HepG2 (cell line): ENCODE results near the gene CNTN5. TPM values are rescaled to one million over a fixed set of nuclear protein-coding genes. Genes with fewer than 3 reads are reported as not detected.

Experiments
- ATAC-seq: fragments of 200-7000 bp; cut with Tn5 transposase; 3 replicates; pipeline ENCODE4 v1.9.1; 2020; ENCODE audit warnings: mild to moderate bottlenecking, moderate library complexity
- BruUV-seq: library from RNA; stranded (reverse); fragments of 400-500 nt; replicated peaks from 2 replicates; lab custom pipeline; 2021; lab: Mats Ljungman, UMichigan
- CTCF ChIA-PET: fragments of 300-600 bp; formaldehyde crosslinking; extraction: SDS; loops from one replicate; lab custom pipeline; 2021; ENCODE audit warnings: low total read pairs, inconsistent platforms, low intra/inter-chr PET ratio; lab: Yijun Ruan, JAX
- POLR2A ChIA-PET: fragments of 350-600 bp; sonication (Branson Sonifier 250); formaldehyde crosslinking; loops from one replicate; lab custom pipeline; 2020; ENCODE audit warnings: antibody characterized with exemption, inconsistent platforms; lab: Yijun Ruan, JAX
- DNase-seq: peaks from one replicate; pipeline ENCODE4 v3.0.0-alpha.2; 2015; ENCODE audit warnings: low spot score
- FAIRE-seq: peaks from 3 replicates; lab custom pipeline; 2011; peaks lifted over from hg19 to GRCh38; lab: Jason Lieb, UNC
- H2AFZ ChIP-seq: one replicate; pipeline ENCODE4 v1.6.1; 2011; ENCODE audit warnings: low read length, inconsistent platforms
- H3K27ac ChIP-seq: fragments of 300-600 bp; 3 replicates; pipeline ENCODE4 v1.8.0; 2011; ENCODE audit warnings: mixed run types, mild to moderate bottlenecking, mixed read lengths, low read length, inconsistent platforms; ENCODE audit not compliant: insufficient read depth; ENCODE audit errors: extremely low read length
- H3K27me3 ChIP-seq, 2 experiments: fragments of 200-600 bp in 1 of 2; 2 replicates in 1 of 2; 3 replicates in 1 of 2; pipeline versions ENCODE4 v1.6.0 to v1.8.0; 2011; ENCODE audit warnings: low read length in 2 of 2, mild to moderate bottlenecking in 2 of 2, moderate library complexity in 2 of 2, inconsistent platforms in 1 of 2; ENCODE audit not compliant: insufficient read depth in 2 of 2, control insufficient read depth in 1 of 2
- H3K36me3 ChIP-seq, 2 experiments: fragments of 200-600 bp in 1 of 2; replicated peaks in 1 of 2; 2 replicates in 1 of 2; 3 replicates in 1 of 2; pipeline versions ENCODE4 v1.5.1 to v1.8.0; 2011; ENCODE audit warnings: low read length in 2 of 2, inconsistent platforms in 1 of 2; ENCODE audit not compliant: insufficient read depth in 2 of 2, control insufficient read depth in 1 of 2
- H3K4me1 ChIP-seq: 2 replicates; pipeline ENCODE4 v1.5.1; 2012; ENCODE audit warnings: low read length, inconsistent platforms; ENCODE audit not compliant: insufficient read depth
- H3K4me2 ChIP-seq: 2 replicates; pipeline ENCODE4 v1.6.0; 2011; ENCODE audit warnings: low read depth, low read length, inconsistent platforms
- H3K4me3 ChIP-seq, 3 experiments: fragments of 200-600 bp in 1 of 3; sonication (generic), shearing (Covaris generic) in 1 of 3; replicated peaks in 1 of 3; 2 replicates each; pipeline ENCODE4 v1.5.1; 2011 to 2016; ENCODE audit warnings: low read length in 3 of 3, inconsistent platforms in 2 of 3, low read depth in 2 of 3, mild to moderate bottlenecking in 2 of 3, control low read depth in 1 of 3, mixed read lengths in 1 of 3; ENCODE audit not compliant: insufficient read depth in 1 of 3
- H3K79me2 ChIP-seq: one replicate; pipeline ENCODE4 v1.6.1; 2011; ENCODE audit warnings: low read length, inconsistent platforms; ENCODE audit not compliant: insufficient read depth
- H3K9ac ChIP-seq: 2 replicates; pipeline ENCODE4 v1.6.0; 2011; ENCODE audit warnings: mild to moderate bottlenecking, low read depth, low read length, inconsistent platforms; ENCODE audit not compliant: insufficient read depth
- H3K9me3 ChIP-seq: 2 replicates; pipeline ENCODE4 v1.5.1; 2012; ENCODE audit warnings: mild to moderate bottlenecking, low read length
- H4K20me1 ChIP-seq: 2 replicates; pipeline ENCODE4 v1.6.0; 2011; ENCODE audit warnings: inconsistent platforms, mild to moderate bottlenecking, low read length, moderate library complexity; ENCODE audit not compliant: insufficient read depth
- AGO1 ChIP-seq: fragments of 200-400 bp; formaldehyde crosslinking; IDR thresholded peaks from 2 replicates; pipeline ENCODE4 v1.6.1; 2017; ENCODE audit warnings: mild to moderate bottlenecking, low read depth, low read length, moderate library complexity; ENCODE audit not compliant: poor library complexity, severe bottlenecking
- HHEX ChIP-seq: IDR thresholded peaks from 2 replicates; pipeline ENCODE4 v1.6.1; 2016; ENCODE audit warnings: control low read depth
- MXD4 ChIP-seq: IDR thresholded peaks from 2 replicates; pipeline ENCODE4 v1.6.1; 2016; ENCODE audit warnings: mild to moderate bottlenecking, missing biosample characterization, missing genetic modification reagents
- PCBP2 ChIP-seq: fragments of 200-400 bp; formaldehyde crosslinking; optimal IDR thresholded peaks from 2 replicates; pipeline ENCODE3; 2018; ENCODE audit warnings: low read length, low read depth; ENCODE audit not compliant: poor library complexity, severe bottlenecking
- RFX1 ChIP-seq: fragments of 450-650 bp; IDR thresholded peaks from 2 replicates; pipeline ENCODE4 v1.6.1; 2017
- SATB2 ChIP-seq: sonication (generic); formaldehyde crosslinking; IDR thresholded peaks from 2 replicates; pipeline ENCODE4 v1.5.0; 2020; ENCODE audit warnings: missing genetic modification reagents
- SCMH1 ChIP-seq: sonication (generic); formaldehyde crosslinking; IDR thresholded peaks from 2 replicates; pipeline ENCODE4 v1.9.0; 2021; ENCODE audit warnings: missing genetic modification reagents, mild to moderate bottlenecking, borderline replicate concordance
- YEATS4 ChIP-seq: sonication (generic); formaldehyde crosslinking; IDR thresholded peaks from 2 replicates; pipeline ENCODE4 v1.4.0; 2020; ENCODE audit warnings: missing genetic modification reagents, borderline replicate concordance
- ZC3H4 ChIP-seq: sonication (generic); formaldehyde crosslinking; IDR thresholded peaks from 2 replicates; pipeline ENCODE4 v1.4.0; 2020; ENCODE audit warnings: missing genetic modification reagents, borderline replicate concordance
- ZFY ChIP-seq: sonication (generic); formaldehyde crosslinking; IDR thresholded peaks from 2 replicates; pipeline ENCODE4 v1.4.0; 2020; ENCODE audit warnings: missing genetic modification reagents
- ZNF207 ChIP-seq: fragments of 450-650 bp; IDR thresholded peaks from 2 replicates; pipeline ENCODE4 v1.6.1; 2016; ENCODE audit warnings: antibody characterized with exemption, borderline replicate concordance
- ZNF24 ChIP-seq: fragments of 450-650 bp; IDR thresholded peaks from 2 replicates; pipeline ENCODE4 v1.6.1; 2017; ENCODE audit warnings: antibody characterized with exemption, mild to moderate bottlenecking
- ZNF264 ChIP-seq: sonication (generic); formaldehyde crosslinking; IDR thresholded peaks from 2 replicates; pipeline ENCODE4 v1.4.0; 2020; ENCODE audit warnings: missing genetic modification reagents
- ZNF746 ChIP-seq: sonication (generic); formaldehyde crosslinking; IDR thresholded peaks from 2 replicates; pipeline ENCODE4 v1.8.0; 2022; ENCODE audit warnings: mild to moderate bottlenecking, missing genetic modification reagents
- ZNF790 ChIP-seq: sonication (generic); formaldehyde crosslinking; IDR thresholded peaks from 2 replicates; pipeline ENCODE4 v1.8.0; 2022; ENCODE audit warnings: missing genetic modification reagents, mild to moderate bottlenecking, borderline replicate concordance
- ZNF883 ChIP-seq: sonication (generic); formaldehyde crosslinking; IDR thresholded peaks from 2 replicates; pipeline ENCODE4 v1.5.1; 2020; ENCODE audit warnings: mild to moderate bottlenecking, missing genetic modification reagents; ENCODE audit errors: not compliant biosample characterization
- WGBS: methylation state at CpG from one replicate; pipeline ENCODE4 v1.1.6; 2017; ENCODE audit warnings: low lambda C conversion rate; 5-methylcytosine and 5-hydroxymethylcytosine counted together
- in situ Hi-C: cut with HindIII; loops from 2 replicates; pipeline ENCODE4 v1.10.0; 2017; ENCODE audit warnings: low pct_unique_long_range_greater_than_20kb; ENCODE audit not compliant: extremely low pct_ligation_motif_present
- intact Hi-C: fragments of 100-400 bp; cut with micrococcal nuclease; formaldehyde crosslinking; loops from one replicate; pipeline ENCODE4 v1.10.0; 2022; ENCODE audit not compliant: unreplicated experiment
- polyA plus RNA-seq, 8 experiments: library from polyadenylated mRNA; depleted of rRNA in 3 of 8; stranded (reverse) in 7 of 8; unstranded in 1 of 8; fragments of >200 nt; fragmentation: Illumina TruSeq in 4 of 8; extraction: Trizol in 4 of 8; gene quantifications; 2 replicates each; pipeline versions ENCODE4 v1.2.1 to v1.2.3, GENCODE V29; 2011 to 2016; ENCODE audit warnings: low read depth in 4 of 8, missing spikeins in 1 of 8, mixed read lengths in 1 of 8; ENCODE audit not compliant: insufficient read depth in 1 of 8
- total RNA-seq, 5 experiments: library from RNA; depleted of rRNA; stranded (reverse); fragments of >200 nt; fragmentation: Illumina TruSeq; extraction: Trizol; gene quantifications; 2 replicates each; pipeline ENCODE4 v1.2.3, GENCODE V29; 2016; ENCODE audit warnings: low read depth in 1 of 5
- TF ChIP-seq, protein P1 (sequence below): sonication (generic); formaldehyde crosslinking; IDR thresholded peaks from 2 replicates; pipeline ENCODE4 v1.5.0; 2020; ENCODE audit warnings: mild to moderate bottlenecking, missing genetic modification reagents
- TF ChIP-seq, protein P2 (sequence below): sonication (generic); formaldehyde crosslinking; IDR thresholded peaks from 2 replicates; pipeline ENCODE4 v1.5.1; 2020; ENCODE audit warnings: missing genetic modification reagents, mild to moderate bottlenecking, borderline replicate concordance

The CNTN5 gene
- total and polyA plus RNA-seq, 2 of the 13 experiments (the other 11 are each of a cell fraction or from before 2014, with no cell fraction given), result not detected

DNA sequence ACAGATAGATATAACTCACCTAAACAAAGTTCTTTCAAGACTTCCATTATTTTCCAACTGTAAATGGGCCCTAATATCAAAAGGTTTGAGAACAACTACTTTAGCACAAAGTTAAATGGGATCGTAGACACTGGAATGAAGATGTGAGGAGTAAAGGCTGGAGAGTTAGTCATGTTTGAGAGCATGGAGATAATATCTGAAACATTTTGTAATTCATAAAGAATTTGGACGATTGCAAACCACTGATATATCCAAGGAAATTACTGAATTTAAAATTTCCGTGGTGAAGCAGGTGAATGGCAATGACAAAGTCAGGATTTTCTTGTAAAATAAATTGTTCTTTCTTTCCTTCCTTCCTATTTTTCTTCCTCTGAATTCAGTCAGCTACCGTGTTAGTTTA is 564.9 kb downstream of the CNTN5 start:
- no TSS peak for BruUV-seq
- TF ChIP-seq SCMH1 (no peak), AGO1 (no peak), ZFY (no peak), ZNF790 (CRISPR knock-in tag) (no peak), ZC3H4 (CRISPR knock-in tag) (no peak), SATB2 (CRISPR knock-in tag) (no peak), MXD4 (CRISPR knock-in tag) (no peak)
- TF ChIP-seq, all 625 proteins: peak for 0
- no peaks in the 10 kb centered on the region for H4K20me1 ChIP-seq
- no peaks in the 10 kb centered on the region for H3K9me3 ChIP-seq
- no peaks in the 10 kb centered on the region for H3K4me1 ChIP-seq
- H3K4me3 ChIP-seq, result no peak overlapping the region
- H3K27ac ChIP-seq, result no peak overlapping the region
- no peaks in the 10 kb centered on the region for H3K27me3 ChIP-seq
- no peak for DNase-seq
- WGBS, result 2% methylated on average over 4 of the region's 4 CpGs
- H3K9ac ChIP-seq, result no peak overlapping the region
- no peak overlapping the region for H2AFZ ChIP-seq
- in situ Hi-C loops (no loop called here), intact Hi-C loops (no loop called here)
- ChIA-PET POLR2A (no interaction called here), CTCF (no interaction called here)
- no peak overlapping the region for H3K4me2 ChIP-seq
- ATAC-seq, result no peak
- H3K36me3 ChIP-seq, result no peaks in the 10 kb centered on the region
- FAIRE-seq, result no peak
- no peaks in the 10 kb centered on the region for H3K79me2 ChIP-seq

DNA sequence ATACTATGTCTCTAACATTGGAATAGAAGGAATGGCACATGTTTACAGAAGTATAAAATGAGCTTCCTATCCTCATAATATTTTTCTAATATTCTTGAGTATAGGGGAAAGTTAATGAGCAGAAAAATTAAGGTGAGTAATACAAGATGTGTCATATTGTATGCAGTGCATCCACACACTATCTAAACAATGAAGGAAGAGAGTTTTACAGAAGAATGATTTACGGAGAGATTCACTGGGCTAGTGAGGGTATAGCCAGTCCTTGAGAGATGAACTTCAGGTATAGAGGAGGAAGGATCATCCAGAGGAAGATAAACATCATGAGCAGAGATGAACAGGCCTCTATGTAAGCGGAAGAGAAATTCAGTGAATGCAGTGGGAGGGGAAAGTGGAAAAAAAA is 569.0 kb downstream of the CNTN5 start:
- ATAC-seq (no peak), DNase-seq (no peak), FAIRE-seq (no peak)
- Histone ChIP-seq H3K27ac (no peak overlapping the region), H3K27me3 (no peaks in the 10 kb centered on the region), H4K20me1 (no peaks in the 10 kb centered on the region), H3K4me3 (no peak overlapping the region), H3K9ac (no peak overlapping the region), H3K4me2 (no peak overlapping the region), H3K79me2 (no peaks in the 10 kb centered on the region), H2AFZ (no peak overlapping the region), H3K36me3 (no peaks in the 10 kb centered on the region), H3K4me1 (no peaks in the 10 kb centered on the region), H3K9me3 (no peaks in the 10 kb centered on the region)
- no peak for TF ChIP-seq YEATS4 (CRISPR knock-in tag)
- no peak for TF ChIP-seq HHEX
- no peak for TF ChIP-seq PCBP2
- TF ChIP-seq ZNF24, result no peak
- no peak for TF ChIP-seq ZNF207
- TF ChIP-seq, protein P1, sequence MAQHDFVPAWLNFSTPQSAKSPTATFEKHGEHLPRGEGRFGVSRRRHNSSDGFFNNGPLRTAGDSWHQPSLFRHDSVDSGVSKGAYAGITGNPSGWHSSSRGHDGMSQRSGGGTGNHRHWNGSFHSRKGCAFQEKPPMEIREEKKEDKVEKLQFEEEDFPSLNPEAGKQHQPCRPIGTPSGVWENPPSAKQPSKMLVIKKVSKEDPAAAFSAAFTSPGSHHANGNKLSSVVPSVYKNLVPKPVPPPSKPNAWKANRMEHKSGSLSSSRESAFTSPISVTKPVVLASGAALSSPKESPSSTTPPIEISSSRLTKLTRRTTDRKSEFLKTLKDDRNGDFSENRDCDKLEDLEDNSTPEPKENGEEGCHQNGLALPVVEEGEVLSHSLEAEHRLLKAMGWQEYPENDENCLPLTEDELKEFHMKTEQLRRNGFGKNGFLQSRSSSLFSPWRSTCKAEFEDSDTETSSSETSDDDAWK, result no peak
- TF ChIP-seq ZNF883 (CRISPR knock-in tag), result no peak
- no peak for TF ChIP-seq RFX1
- TF ChIP-seq, protein P2, sequence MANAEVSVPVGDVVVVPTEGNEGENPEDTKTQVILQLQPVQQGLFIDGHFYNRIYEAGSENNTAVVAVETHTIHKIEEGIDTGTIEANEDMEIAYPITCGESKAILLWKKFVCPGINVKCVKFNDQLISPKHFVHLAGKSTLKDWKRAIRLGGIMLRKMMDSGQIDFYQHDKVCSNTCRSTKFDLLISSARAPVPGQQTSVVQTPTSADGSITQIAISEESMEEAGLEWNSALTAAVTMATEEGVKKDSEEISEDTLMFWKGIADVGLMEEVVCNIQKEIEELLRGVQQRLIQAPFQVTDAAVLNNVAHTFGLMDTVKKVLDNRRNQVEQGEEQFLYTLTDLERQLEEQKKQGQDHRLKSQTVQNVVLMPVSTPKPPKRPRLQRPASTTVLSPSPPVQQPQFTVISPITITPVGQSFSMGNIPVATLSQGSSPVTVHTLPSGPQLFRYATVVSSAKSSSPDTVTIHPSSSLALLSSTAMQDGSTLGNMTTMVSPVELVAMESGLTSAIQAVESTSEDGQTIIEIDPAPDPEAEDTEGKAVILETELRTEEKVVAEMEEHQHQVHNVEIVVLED (CRISPR knock-in tag), result no peak
- no peak for TF ChIP-seq ZNF264
- TF ChIP-seq ZNF746 (CRISPR knock-in tag), result no peak
- intact Hi-C loops (no loop called here), in situ Hi-C loops (no loop called here)
- WGBS, result 21% methylated on average over 2 of the region's 2 CpGs
- no TSS peak for BruUV-seq
- POLR2A ChIA-PET, result no interaction called here
- CTCF ChIA-PET, result no interaction called here
